SH-SY5Y (cell line): ENCODE results near the gene RNF157.

Experiments used
- GATA2 ChIP-seq: IDR thresholded peaks from 2 replicates; pipeline ENCODE4 v1.6.1; 2011; ENCODE audit warnings: mild to moderate bottlenecking, low read depth, low read length
- GATA3 ChIP-seq: IDR thresholded peaks from 2 replicates; pipeline ENCODE4 v1.6.1; 2011; ENCODE audit warnings: low read depth, mild to moderate bottlenecking, low read length, moderate library complexity

GRCh38 chr17:76197911-76198310 is 42.4 kb downstream of the RNF157 start:
- no peak for TF ChIP-seq GATA2
- TF ChIP-seq GATA3, result no peak
